Stimulated activated naive CD8-positive, alpha-beta T cell treated with anti-CD3 and anti-CD28 coated beads, Interleukin-15, Interleukin-2, amounts not matched to agents 100 U/mL and 50 U/mL, for 24 hours (primary cell): ENCODE data around the gene CLEC14A.
A peak's percentile ranks its signal among the peaks of the same experiment; 100 is the strongest.

Experiments used
- ATAC-seq: fragments of 150-1000 bp; cut with Tn5 transposase; one replicate; pipeline ENCODE4 v1.10.0; 2021
- DNase-seq: peaks from one replicate; pipeline ENCODE4 v3.0.0; 2021

The CLEC14A gene, protein sequence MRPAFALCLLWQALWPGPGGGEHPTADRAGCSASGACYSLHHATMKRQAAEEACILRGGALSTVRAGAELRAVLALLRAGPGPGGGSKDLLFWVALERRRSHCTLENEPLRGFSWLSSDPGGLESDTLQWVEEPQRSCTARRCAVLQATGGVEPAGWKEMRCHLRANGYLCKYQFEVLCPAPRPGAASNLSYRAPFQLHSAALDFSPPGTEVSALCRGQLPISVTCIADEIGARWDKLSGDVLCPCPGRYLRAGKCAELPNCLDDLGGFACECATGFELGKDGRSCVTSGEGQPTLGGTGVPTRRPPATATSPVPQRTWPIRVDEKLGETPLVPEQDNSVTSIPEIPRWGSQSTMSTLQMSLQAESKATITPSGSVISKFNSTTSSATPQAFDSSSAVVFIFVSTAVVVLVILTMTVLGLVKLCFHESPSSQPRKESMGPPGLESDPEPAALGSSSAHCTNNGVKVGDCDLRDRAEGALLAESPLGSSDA

DNA sequence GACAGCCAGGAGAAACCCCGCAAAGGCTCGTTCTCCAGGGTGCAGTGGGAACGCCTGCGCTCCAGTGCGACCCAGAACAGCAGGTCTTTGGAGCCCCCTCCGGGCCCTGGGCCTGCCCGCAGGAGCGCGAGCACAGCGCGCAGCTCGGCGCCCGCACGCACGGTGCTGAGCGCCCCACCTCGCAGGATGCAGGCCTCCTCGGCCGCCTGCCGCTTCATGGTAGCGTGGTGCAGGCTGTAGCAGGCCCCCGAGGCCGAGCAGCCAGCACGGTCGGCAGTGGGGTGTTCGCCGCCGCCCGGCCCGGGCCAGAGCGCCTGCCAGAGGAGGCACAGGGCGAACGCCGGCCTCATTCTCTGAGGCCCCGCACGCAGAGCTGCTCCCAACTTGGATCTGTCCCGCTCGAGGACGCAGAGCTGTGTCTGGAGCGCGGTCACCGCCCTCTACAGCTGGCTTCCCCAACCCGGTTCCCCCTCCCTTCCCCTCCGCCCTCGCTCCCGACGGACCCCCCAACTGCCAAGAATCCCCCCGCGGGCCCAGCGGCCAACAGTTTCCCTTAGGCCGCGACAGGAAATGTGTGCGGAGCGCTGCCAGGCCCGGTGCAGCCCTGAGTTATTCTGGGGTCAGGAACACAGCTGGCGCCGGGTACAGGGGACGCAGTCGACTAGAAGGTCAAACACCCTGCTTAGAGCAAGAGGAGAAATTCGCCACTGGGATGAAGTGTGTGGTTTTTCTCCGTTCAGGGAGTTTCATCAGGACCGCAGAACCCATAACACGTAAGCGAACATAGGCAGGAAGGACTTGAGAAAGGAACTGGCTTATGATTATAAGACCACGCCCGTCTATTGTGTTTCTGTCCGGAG lies at the start of gene CLEC14A:
Gene CLEC14A (minus strand): TSS at position 421 of the 860 bp plus-strand sequence. CDS start 71 bp downstream, at position 350.
- DNase-seq (peak; percentile 15), ATAC-seq (peak; percentile 78)

DNA sequence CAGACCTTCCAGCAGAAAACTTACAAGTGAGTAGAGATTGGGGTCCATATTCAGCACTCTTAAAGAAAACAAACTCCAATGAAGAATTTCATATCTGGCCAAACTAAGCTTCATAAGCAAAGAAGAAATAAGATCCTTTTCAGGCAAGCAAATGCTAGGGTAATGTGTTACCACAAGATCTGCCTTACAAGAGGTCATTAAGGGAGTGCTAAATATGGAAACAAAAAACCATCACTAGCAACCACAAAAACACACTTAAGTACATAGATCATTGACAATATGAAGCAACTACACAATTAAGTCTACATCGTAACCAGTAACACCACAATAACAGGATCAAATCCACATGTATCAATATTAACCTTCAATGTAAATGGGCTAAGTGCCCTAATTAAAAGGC lies 47.1 kb upstream of the CLEC14A start:
- ATAC-seq (no peak), DNase-seq (no peak)

DNA sequence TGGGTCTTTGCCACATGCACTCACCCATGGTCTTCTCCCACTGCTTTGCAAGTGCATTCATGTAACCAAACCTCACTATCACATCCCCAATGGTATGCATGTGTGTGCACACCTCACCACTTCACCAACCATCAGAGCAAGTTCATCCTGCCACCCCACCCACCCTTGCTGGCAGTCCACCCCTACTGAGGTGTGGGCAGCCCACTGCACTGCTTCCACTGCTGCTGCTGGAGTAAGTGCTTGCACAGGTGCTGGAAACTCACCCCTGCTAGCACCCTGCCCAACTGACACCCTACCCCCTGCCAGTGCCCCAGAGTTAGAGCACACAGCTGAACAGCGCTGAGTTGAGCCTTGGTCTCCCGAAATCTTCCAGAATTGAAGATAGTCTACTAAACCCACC lies 46.1 kb upstream of the CLEC14A start:
- ATAC-seq, result no peak
- DNase-seq, result no peak

DNA sequence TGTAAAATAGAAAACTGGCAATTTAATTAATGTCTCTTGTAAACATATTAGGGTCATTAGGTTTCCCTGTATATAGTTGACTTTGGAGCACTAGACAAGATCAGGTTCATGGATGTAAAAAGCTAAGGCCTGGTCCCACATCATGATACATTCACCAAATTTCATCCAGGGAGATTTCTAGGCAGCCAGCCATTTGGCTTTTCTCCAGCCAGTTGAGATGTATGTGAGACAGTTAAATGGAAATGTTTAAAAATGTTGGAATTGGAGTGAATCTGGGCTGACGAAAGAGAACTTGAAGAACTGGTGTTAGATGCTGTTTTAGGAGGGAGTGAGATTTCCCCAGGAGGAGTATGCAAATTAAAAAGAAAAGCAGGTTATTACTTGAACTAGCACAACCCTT lies 41.8 kb upstream of the CLEC14A start:
- DNase-seq (no peak), ATAC-seq (no peak)

DNA sequence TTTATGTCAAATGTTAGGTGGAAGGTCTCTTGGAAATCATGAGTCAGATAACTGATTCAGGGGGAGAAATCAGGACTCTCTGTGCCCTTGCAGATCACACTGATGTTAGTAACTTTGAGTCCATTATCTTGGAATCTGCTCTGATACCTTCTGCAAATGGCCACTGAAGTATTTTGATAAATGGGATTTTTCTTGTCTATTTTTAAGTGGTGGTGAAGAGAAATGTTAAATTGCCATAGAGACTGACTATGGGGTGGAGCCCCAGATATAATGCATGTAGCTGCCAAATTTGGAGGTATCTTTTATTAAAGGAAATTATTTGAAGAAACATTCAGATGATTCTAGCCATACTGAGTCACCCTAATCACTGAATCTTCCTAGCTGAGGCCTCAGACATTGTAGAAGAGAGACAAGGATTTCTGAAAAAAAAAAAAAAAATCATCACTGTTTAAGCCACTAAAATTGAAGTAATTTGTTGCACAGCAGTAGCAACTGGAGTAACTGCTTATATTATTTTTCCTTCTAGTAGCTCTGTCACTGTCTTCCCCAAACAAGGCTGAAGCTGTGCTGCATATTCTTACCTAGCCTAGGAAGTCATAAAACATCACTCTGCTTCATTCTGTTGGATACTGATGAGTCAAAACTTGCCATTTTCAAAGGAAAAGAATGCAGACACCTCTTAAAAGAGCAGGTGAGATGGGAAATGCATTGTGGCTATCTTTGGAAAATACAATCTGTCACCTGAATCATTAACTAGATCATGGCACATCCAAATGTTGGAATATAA lies 36.0 kb upstream of the CLEC14A start:
- ATAC-seq (no peak), DNase-seq (no peak)

DNA sequence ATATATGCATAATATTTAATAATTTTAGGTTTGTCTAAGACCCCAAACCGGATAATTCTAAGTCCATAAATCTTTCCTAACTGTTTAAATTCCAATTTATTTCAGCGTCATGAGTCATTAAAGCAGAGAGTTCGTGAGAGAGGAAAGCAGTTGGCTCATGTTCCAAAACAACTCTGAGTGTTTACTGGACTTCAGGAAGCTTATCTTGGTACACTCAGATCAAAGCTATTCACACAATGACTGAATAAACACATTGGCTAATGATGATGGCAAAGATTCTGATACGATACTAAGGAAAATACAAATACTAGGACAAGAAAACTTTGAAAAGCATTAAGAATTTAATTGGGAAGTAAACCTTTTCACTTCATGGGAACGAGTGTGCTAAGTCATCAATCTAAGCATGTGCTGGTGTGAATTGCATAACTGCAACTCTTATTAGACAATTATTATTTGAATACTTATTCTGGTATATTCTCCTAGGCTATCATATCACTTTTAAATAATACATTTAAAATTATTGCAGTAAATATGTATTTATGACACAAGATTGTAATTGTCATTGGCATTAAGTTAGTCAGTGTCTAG lies 34.8 kb upstream of the CLEC14A start:
- no peak for DNase-seq
- ATAC-seq, result no peak

DNA sequence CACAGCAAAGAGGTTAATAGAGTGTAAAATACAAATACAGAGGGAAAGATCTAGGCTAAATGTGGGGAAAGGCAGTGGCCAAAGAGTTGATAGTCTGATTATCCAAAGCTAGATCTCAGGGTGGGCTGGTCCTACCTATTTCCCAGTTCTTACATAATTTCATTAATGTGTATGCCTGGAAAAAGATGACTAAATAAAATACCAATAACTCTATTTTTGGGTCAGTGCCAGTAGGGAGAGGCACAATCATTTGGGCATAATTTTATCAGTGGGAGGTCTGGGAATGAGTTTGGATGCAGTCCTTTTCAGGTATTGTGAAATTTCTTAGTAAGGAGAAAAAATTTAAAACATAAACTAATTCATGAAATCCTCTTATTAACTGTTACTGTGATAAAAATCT lies 30.6 kb upstream of the CLEC14A start:
- DNase-seq, result no peak

DNA sequence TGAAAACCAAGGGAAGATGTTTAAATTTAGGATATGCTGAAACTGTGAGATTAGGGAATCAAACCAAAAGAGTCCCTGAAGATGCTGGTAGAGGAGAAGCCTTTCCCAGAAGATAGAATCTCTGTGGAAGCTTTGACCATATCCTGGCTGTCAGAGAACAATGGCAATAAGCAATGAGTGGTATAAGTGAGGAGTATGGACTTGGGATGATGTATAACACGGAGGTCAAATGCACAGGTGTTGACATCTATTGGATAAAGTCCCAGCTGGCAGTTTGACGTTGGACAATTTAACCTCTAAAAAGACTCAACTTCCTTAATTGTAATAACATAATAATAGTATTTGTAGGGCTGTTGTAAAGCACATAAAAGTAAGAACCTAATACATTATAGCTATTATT lies 30.1 kb upstream of the CLEC14A start:
- DNase-seq (no peak), ATAC-seq (no peak)

More for the DNA sequence above, 30.6 kb upstream of the CLEC14A start:
- ATAC-seq, result no peak

DNA sequence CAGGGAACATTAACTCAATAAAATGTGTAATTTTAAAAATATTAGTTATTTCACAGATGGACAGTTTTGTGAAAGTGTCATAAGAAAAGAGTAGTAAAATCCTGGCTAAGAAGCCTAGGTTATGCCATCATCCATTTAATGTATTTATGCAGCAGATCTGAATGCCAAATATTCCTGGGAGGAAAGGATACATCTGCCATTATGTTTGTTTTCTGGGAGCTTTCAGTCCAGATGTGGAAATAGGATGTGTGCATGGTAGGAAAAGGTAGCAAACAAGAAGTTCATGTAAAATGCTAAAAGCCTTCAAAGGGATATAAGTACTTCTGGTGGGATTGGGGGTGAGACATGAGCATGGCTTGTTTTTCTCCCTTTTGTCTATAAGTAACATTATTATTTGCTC lies 27.0 kb upstream of the CLEC14A start:
- ATAC-seq (no peak), DNase-seq (no peak)

DNA sequence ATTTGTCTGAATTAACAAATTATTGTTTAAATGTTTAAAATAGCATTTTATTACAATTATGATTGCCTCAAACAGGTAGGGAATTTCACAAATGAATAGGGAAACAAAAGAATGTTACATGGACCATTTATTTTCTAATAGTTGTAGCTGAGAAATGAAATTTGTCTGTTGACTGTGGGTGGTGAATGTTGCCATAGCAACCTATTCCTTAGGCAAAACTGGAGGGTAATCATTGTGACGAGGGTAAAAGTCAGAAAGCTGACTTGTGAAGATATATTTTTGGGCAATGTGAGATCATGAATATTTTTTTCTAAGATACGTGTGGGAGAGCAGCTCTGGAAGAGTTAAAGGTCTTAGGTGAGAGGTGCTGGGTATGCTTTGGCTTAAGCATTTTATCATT lies 24.2 kb upstream of the CLEC14A start:
- DNase-seq (no peak), ATAC-seq (no peak)

DNA sequence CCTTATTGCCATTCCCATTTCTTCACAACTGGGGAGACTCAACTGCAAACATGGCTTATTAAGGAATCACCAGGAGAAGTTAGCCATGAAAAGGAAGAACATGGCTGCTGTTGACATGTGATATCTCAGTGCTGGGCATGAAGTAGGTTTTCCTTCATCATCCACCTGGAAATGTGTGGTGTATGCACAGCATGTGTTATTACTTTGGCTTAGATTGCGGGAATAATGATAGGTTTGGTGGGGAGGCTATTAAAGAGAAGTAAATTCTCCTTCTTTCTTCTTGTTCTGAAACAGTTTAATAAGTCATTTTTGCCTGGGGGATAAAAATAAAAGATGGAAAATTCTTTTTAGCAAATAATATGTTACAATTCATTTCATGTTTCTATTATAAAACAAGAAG lies 23.7 kb upstream of the CLEC14A start:
- ATAC-seq (no peak), DNase-seq (no peak)

DNA sequence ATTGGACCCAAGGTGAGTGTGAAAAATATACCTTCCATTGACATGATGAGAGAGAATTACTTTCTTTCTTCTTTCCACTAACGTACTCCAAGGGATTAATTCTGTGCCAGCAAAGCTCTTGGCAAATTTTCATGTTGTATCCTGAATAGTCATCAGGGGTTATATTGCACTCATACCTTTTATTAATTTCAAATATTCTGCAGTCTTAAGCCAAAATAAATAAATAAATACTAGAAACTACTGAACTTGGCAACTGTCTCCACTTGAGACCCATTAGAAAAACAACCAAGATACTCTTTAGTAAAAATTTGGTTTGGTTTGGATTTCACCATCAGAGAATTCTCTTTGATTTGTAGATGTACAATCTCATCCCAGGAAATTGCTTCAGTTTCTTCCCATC lies 22.1 kb upstream of the CLEC14A start:
- DNase-seq (no peak), ATAC-seq (no peak)

DNA sequence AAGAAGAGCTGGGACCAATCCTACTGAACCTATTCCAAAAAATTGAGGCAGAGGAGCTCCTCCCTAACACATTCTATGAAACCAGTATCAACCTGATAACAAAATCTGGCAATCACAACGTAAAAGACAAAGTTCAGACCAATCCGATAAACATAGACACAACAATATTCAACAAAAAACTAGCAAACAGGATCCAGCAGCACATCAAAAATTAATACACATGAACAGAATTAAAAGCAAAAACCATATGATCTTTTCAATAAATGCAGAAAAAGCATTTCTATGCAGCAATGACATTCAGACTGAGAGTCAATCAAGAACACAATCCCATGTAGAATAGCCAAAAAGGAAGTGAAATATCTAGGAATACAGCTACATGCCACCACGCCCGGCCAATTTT lies 7.0 kb upstream of the CLEC14A start:
- ATAC-seq, result no peak
- DNase-seq, result no peak

DNA sequence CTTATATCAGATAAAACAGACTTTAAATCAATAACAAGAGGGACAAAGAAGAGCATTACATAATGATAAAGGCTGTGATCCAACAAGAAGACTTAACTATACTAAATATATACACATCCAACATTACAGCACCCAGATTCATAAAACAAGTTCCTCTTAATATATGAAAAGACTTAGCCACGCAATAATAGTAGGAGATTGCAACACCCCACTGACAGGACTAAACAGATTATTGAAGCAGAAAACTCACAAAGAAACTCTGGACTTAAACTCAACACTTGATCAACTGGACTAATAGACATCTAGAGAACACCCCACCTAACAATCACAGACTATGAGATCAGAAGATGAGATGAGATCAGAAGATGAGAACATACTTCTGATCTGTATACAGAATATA lies 5.7 kb upstream of the CLEC14A start:
- no peak for ATAC-seq
- no peak for DNase-seq

DNA sequence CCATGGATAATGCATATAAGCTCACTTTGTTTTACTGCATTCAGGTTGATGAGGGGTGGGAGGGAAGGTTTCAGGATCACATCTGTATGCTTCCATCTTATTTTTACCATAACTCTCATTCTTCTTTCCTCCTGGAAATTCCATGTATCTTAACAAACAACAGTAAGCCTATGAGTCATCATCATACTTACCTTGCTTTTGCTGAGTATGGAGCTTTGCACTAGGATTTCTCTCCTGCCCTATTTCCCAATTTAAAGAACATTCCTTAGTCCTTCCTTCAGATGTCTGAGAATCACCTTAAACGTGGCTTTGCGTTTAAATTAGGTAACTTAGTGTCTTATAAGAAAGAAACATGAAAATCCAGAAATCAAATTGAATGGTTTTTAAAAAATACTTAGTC lies 1.6 kb upstream of the CLEC14A start:
- DNase-seq (no peak), ATAC-seq (no peak)

DNA sequence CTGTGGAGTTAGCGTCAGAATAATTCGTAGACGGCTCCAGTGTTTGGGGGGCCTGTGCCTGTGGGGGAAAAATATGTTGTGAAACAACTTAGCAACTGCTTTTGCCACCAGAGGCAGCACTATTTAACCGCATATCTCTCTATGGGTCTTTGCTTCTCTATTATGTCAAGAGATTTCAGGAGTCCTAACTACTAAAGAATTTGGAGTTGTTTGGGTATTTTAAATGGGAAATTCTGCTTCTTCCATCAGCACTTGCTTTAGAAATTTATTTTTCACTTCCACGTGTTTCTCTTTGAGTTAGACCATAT lies 594 bp upstream of the CLEC14A start:
- DNase-seq (no peak), ATAC-seq (no peak)

DNA sequence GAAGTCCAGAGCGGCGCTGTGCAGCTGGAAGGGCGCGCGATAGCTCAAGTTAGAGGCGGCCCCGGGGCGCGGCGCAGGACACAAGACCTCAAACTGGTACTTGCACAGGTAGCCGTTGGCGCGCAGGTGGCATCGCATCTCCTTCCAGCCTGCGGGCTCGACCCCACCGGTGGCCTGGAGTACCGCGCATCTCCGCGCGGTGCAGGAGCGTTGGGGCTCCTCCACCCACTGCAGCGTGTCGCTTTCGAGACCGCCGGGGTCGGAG lies 553 bp downstream of the CLEC14A start:
- ATAC-seq (peak; percentile 48), DNase-seq (peak; percentile 8)

DNA sequence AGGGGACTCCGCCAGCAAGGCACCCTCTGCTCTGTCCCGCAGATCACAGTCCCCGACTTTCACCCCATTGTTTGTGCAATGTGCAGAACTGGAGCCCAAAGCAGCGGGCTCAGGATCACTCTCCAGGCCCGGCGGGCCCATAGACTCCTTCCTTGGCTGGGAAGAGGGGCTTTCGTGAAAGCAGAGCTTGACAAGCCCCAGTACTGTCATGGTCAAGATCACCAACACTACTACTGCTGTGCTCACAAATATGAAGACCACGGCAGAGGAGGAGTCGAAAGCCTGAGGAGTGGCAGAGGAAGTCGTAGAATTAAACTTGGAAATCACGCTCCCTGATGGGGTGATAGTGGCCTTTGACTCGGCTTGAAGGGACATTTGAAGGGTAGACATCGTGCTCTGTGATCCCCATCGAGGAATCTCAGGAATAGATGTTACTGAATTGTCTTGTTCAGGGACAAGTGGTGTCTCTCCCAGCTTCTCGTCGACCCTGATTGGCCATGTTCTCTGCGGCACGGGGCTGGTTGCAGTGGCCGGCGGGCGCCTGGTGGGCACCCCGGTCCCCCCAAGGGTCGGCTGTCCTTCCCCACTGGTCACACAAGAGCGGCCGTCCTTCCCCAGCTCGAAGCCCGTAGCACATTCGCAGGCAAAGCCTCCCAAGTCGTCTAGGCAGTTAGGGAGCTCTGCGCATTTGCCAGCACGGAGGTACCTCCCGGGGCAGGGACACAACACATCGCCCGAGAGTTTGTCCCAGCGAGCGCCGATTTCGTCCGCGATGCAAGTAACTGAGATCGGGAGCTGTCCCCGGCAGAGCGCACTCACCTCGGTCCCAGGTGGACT lies 1.1 kb downstream of the CLEC14A start:
- ATAC-seq, result no peak
- peak; percentile 4 for DNase-seq

DNA sequence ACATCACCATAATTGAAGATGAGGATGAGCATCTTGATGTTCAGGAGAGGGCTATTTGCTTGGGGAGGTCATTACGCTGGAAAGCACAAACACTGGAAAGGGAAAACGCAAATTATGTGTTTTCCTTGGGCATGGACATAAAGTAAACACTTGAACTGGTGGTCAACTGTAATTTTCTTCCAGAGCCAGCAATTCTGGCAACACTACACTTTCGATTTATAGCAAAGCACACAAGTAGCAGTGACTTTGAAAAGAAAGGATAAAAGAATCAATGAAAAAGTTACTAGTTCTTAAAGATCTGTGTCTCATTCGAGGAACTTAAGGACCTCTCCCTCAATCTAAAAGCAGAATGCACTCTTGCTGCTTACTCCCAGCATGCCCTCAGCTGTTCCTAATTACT lies 2.2 kb downstream of the CLEC14A start:
- ATAC-seq, result no peak
- DNase-seq, result no peak

DNA sequence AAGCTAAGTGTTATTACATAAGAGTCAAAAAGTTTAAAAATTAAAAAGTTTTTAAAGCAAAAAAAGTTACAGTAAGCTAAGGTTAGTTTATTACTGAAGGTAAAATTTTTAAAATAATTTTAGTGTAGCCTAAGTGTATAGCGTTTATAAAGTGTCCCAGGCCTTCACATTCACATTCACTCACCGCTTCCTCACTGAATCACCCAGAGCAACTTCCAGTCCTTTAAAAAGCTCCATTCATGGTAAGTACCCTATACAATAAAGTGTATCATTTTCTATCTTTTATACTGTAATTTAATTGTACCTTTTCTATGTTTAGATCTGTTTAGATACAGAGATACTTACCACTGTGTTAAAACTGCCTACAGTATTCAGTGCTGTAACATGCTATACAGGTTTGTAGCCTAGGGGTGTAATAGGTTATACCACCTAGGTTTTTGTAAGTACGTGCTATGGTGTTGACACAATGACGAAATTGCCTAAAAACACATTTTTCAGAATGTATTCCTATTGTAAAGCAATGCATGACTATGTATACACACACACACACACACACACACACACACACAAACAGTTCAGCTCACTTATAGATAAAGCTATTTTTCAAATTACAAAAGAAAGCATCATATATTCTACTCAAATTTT lies 3.7 kb downstream of the CLEC14A start:
- no peak for DNase-seq
- no peak for ATAC-seq

DNA sequence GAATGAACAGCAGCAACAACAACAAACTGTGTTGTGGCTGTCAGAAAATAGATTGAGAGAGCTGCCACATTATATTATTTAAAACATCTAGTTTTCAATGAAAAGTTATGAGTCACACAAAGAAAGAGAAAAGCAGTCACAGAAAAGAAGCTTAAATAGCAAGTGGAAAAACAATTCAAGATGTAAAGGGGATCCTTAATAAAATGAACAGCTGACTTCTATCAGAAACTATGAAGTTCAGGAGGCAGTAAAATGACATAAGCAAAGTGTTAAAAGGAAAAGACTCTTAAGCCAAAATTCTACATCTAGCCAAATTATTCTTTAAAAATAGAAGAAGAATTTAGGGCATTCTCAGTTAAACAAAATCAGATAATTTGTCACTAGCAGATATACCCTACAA lies 5.6 kb downstream of the CLEC14A start:
- ATAC-seq (no peak), DNase-seq (no peak)
